HG03469 (cell line): ENCODE results near the gene CHAT.
A peak's percentile ranks its signal among the peaks of the same experiment; 100 is the strongest.

ENCODE experiments used
- ATAC-seq: cut with Tn5 transposase; IDR thresholded peaks from one replicate; pipeline ENCODE4 v1.9.1; 2021; ENCODE audit warnings: mild to moderate bottlenecking, moderate library complexity, moderate number of reproducible peaks; ENCODE audit not compliant: unreplicated experiment

CHAT gene

GRCh38 chr10:49627644-49628247 lies 13.9 kb downstream of the CHAT start:
- no peak for ATAC-seq

GRCh38 chr10:49628599-49628998 lies 14.8 kb downstream of the CHAT start:
- no peak for ATAC-seq

GRCh38 chr10:49629431-49629881 lies 15.6 kb downstream of the CHAT start:
- no peak for ATAC-seq

GRCh38 chr10:49631975-49632374 lies 18.1 kb downstream of the CHAT start:
- ATAC-seq = no peak

- ATAC-seq = no peak
These were observed 18.8 kb downstream of the CHAT start for GRCh38 chr10:49632406-49633317.

- ATAC-seq = no peak
These were observed 19.7 kb downstream of the CHAT start for GRCh38 chr10:49633327-49634068.

GRCh38 chr10:49634069-49634660 lies 20.3 kb downstream of the CHAT start:
- ATAC-seq = no peak

- ATAC-seq = no peak
These were observed 28.5 kb downstream of the CHAT start for GRCh38 chr10:49642311-49642710.

GRCh38 chr10:49643241-49644034 lies 29.6 kb downstream of the CHAT start:
- ATAC-seq = no peak

- ATAC-seq = no peak
These were observed 30.3 kb downstream of the CHAT start for GRCh38 chr10:49644035-49644646.

GRCh38 chr10:49645417-49645816 lies 31.6 kb downstream of the CHAT start:
- no peak for ATAC-seq

GRCh38 chr10:49645871-49646870 lies 32.3 kb downstream of the CHAT start:
- no peak for ATAC-seq

GRCh38 chr10:49647554-49647953 lies 33.7 kb downstream of the CHAT start:
- ATAC-seq = no peak

- ATAC-seq = no peak
These were observed 34.4 kb downstream of the CHAT start for GRCh38 chr10:49647985-49648795.

GRCh38 chr10:49649294-49649693 lies 35.5 kb downstream of the CHAT start:
- peak; percentile 60 for ATAC-seq

GRCh38 chr10:49649936-49650723 lies 36.3 kb downstream of the CHAT start:
- no peak for ATAC-seq

GRCh38 chr10:49650724-49651034 lies 36.8 kb downstream of the CHAT start:
- ATAC-seq = no peak
